SK-N-SH treated with all-trans-retinoic acid at 6 μM for 48 hours (cell line): ENCODE results near the gene TMCO5A.

Experiments
- ATAC-seq: fragments of 200-7000 bp; cut with Tn5 transposase; 3 replicates; pipeline ENCODE4 v1.9.1; 2020; ENCODE audit warnings: mild to moderate bottlenecking, moderate library complexity
- ARNTL ChIP-seq: fragments of 450-650 bp; formaldehyde crosslinking; IDR thresholded peaks from 2 replicates; pipeline ENCODE4 v1.5.0; 2020; ENCODE audit warnings: low read depth, mild to moderate bottlenecking, moderate library complexity, borderline replicate concordance
- BACH2 ChIP-seq: fragments of 250-450 bp; sonication (Bioruptor Pico); IDR thresholded peaks from 2 replicates; pipeline ENCODE4 v1.9.0; 2021; ENCODE audit warnings: mild to moderate bottlenecking, borderline replicate concordance
- CREB5 ChIP-seq: fragments of 250-450 bp; sonication (Bioruptor Pico); IDR thresholded peaks from 2 replicates; pipeline ENCODE4 v1.5.1; 2020; ENCODE audit warnings: low read depth, mild to moderate bottlenecking, moderate library complexity
- CSDC2 ChIP-seq: fragments of 250-450 bp; sonication (Bioruptor Pico); IDR thresholded peaks from 2 replicates; pipeline ENCODE4 v1.5.0; 2020; ENCODE audit warnings: mild to moderate bottlenecking, moderate library complexity
- CSRNP3 ChIP-seq: fragments of 250-450 bp; sonication (Bioruptor Pico); IDR thresholded peaks from 2 replicates; pipeline ENCODE4 v1.5.1; 2021; ENCODE audit warnings: mild to moderate bottlenecking, moderate library complexity
- ESRRG ChIP-seq: fragments of 250-450 bp; sonication (Bioruptor Pico); IDR thresholded peaks from 2 replicates; pipeline ENCODE4 v1.6.1; 2021; ENCODE audit warnings: mild to moderate bottlenecking
- GLIS3 ChIP-seq: fragments of 250-450 bp; sonication (Bioruptor Pico); IDR thresholded peaks from 2 replicates; pipeline ENCODE4 v1.5.0; 2020; ENCODE audit warnings: mild to moderate bottlenecking, moderate library complexity
- ISL1 ChIP-seq: fragments of 250-450 bp; sonication (Bioruptor Pico); IDR thresholded peaks from 2 replicates; pipeline ENCODE4 v2.1.2; 2022; ENCODE audit warnings: mild to moderate bottlenecking, moderate library complexity
- OSR1 ChIP-seq: fragments of 250-450 bp; sonication (Bioruptor Pico); IDR thresholded peaks from 2 replicates; pipeline ENCODE4 v1.8.0; 2022; ENCODE audit warnings: moderate library complexity, mild to moderate bottlenecking, inconsistent platforms
- POU6F1 ChIP-seq: fragments of 250-450 bp; sonication (Bioruptor Pico); IDR thresholded peaks from 2 replicates; pipeline ENCODE4 v1.8.0; 2021; ENCODE audit warnings: low read depth, mild to moderate bottlenecking, moderate library complexity, borderline replicate concordance
- PPARA ChIP-seq: fragments of 250-450 bp; sonication (Bioruptor Pico); IDR thresholded peaks from 2 replicates; pipeline ENCODE4 v1.5.0; 2020; ENCODE audit warnings: mild to moderate bottlenecking, borderline replicate concordance
- RARB ChIP-seq: fragments of 250-450 bp; sonication (Bioruptor Pico); IDR thresholded peaks from 2 replicates; pipeline ENCODE4 v1.8.0; 2021; ENCODE audit warnings: mild to moderate bottlenecking, moderate library complexity
- SNAI2 ChIP-seq: fragments of 250-450 bp; sonication (Bioruptor Pico); IDR thresholded peaks from 2 replicates; pipeline ENCODE4 v1.5.0; 2020; ENCODE audit warnings: mild to moderate bottlenecking, moderate library complexity
- TCF4 ChIP-seq: fragments of 250-450 bp; sonication (Bioruptor Pico); IDR thresholded peaks from 2 replicates; pipeline ENCODE4 v1.8.0; 2021; ENCODE audit warnings: mild to moderate bottlenecking, moderate library complexity, borderline replicate concordance
- TOX ChIP-seq: fragments of 250-450 bp; sonication (Bioruptor Pico); IDR thresholded peaks from 2 replicates; pipeline ENCODE4 v1.8.0; 2021; ENCODE audit warnings: mild to moderate bottlenecking, moderate library complexity, borderline replicate concordance
- TSHZ2 ChIP-seq: fragments of 250-450 bp; sonication (Bioruptor Pico); IDR thresholded peaks from 2 replicates; pipeline ENCODE4 v1.5.0; 2020; ENCODE audit warnings: mild to moderate bottlenecking, moderate library complexity
- ZC3H10 ChIP-seq: fragments of 250-450 bp; sonication (Bioruptor Pico); IDR thresholded peaks from 2 replicates; pipeline ENCODE4 v1.5.1; 2021; ENCODE audit warnings: mild to moderate bottlenecking, moderate library complexity
- ZFP3 ChIP-seq: fragments of 250-450 bp; sonication (Bioruptor Pico); IDR thresholded peaks from 2 replicates; pipeline ENCODE4 v1.5.0; 2020; ENCODE audit warnings: mild to moderate bottlenecking, moderate library complexity
- ZFP30 ChIP-seq: fragments of 450-650 bp; formaldehyde crosslinking; IDR thresholded peaks from 2 replicates; pipeline ENCODE4 v1.5.0; 2022; ENCODE audit warnings: mild to moderate bottlenecking, moderate library complexity
- ZNF565 ChIP-seq: fragments of 450-650 bp; formaldehyde crosslinking; conservative IDR thresholded peaks from 2 replicates; pipeline ENCODE4 v1.5.0; 2020; ENCODE audit warnings: low read depth, mild to moderate bottlenecking, moderate library complexity
- ZNF70 ChIP-seq: fragments of 450-650 bp; formaldehyde crosslinking; IDR thresholded peaks from 2 replicates; pipeline ENCODE4 v1.5.0; 2020; ENCODE audit warnings: mild to moderate bottlenecking, moderate library complexity

The TMCO5A gene

GRCh38 chr15:37885651-37886050 lies 48.8 kb upstream of the TMCO5A start (continued):
- no peak for TF ChIP-seq ESRRG (CRISPR knock-in tag)
- TF ChIP-seq GLIS3 (CRISPR knock-in tag) = no peak
- no peak for TF ChIP-seq OSR1
- TF ChIP-seq SNAI2 (CRISPR knock-in tag) = no peak

- TF ChIP-seq ZFP3 (CRISPR knock-in tag) (no peak), ZC3H10 (CRISPR knock-in tag) (no peak), ESRRG (CRISPR knock-in tag) (no peak), TSHZ2 (no peak), OSR1 (no peak), CREB5 (CRISPR knock-in tag) (no peak), ZNF70 (CRISPR knock-in tag) (no peak), TOX (no peak), RARB (CRISPR knock-in tag) (no peak), CSDC2 (CRISPR knock-in tag) (no peak), POU6F1 (CRISPR knock-in tag) (no peak), ISL1 (no peak), GLIS3 (CRISPR knock-in tag) (no peak), TCF4 (CRISPR knock-in tag) (no peak), ZNF565 (CRISPR knock-in tag) (no peak), ARNTL (CRISPR knock-in tag) (no peak), CSRNP3 (CRISPR knock-in tag) (no peak), PPARA (no peak), ZFP30 (CRISPR knock-in tag) (no peak)
- ATAC-seq = no peak
Observed at GRCh38 chr15:37888356-37888755, 46.1 kb upstream of the TMCO5A start.

- TF ChIP-seq BACH2 (CRISPR knock-in tag) (no peak), ZNF565 (CRISPR knock-in tag) (no peak), PPARA (no peak), ISL1 (no peak), ESRRG (CRISPR knock-in tag) (no peak), ZC3H10 (CRISPR knock-in tag) (no peak), SNAI2 (CRISPR knock-in tag) (no peak)
- ATAC-seq = peak; percentile 99
Observed at GRCh38 chr15:37891766-37892368, 42.6 kb upstream of the TMCO5A start.

GRCh38 chr15:37893309-37893708 lies 41.1 kb upstream of the TMCO5A start:
- TF ChIP-seq TSHZ2 = no peak
- TF ChIP-seq BACH2 (CRISPR knock-in tag) = no peak
- no peak for ATAC-seq
